G401 (cell line): ENCODE data around the gene RAB44. TPM values are rescaled to one million over a fixed set of nuclear protein-coding genes. Genes with fewer than 3 reads are reported as not detected.

ENCODE experiments used
- DNase-seq: peaks from one replicate; pipeline ENCODE4 v3.0.0-alpha.2; 2015; ENCODE audit warnings: low spot score
- in situ Hi-C: cut with HindIII; loops from 2 replicates; pipeline ENCODE4 v1.10.0; 2016; ENCODE audit warnings: low sequenced_read_pairs, mixed read lengths
- total RNA-seq: library from RNA; depleted of rRNA; stranded (reverse); fragments of >200 nt; shearing (Covaris generic); gene quantifications from 2 replicates; pipeline ENCODE4 v1.2.3, GENCODE V29; 2014

Gene RAB44
- total RNA-seq, 1 experiment from 2014 or later = not detected

DNA sequence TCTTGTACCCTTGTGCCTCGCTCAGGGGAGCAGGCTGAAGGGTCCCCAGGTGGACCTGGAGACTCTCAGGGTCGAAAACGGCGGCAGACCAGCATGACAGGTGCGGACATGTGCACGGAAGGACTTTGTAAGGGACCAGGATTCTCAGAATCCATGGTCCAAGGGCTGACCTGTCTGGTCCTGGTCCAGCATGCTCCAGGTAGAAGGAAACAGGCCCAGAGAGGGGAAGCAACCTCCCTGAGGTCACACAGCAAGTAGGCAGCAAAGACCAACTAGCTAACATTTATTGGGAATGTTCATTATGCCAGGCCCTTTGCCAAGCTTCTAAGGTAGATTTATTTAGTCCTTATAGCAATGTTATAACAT, 13.2 kb upstream of the RAB44 start:
- no peak for DNase-seq
- in situ Hi-C loops = no loop called here

- DNase-seq = no peak
- in situ Hi-C loops = no loop called here
Measured at GRCh38 chr6:36685166-36685924, 12.3 kb upstream of the RAB44 start.

GRCh38 chr6:36685926-36686667, 11.5 kb upstream of the RAB44 start:
- in situ Hi-C loops = no loop called here
- DNase-seq = no peak

DNA sequence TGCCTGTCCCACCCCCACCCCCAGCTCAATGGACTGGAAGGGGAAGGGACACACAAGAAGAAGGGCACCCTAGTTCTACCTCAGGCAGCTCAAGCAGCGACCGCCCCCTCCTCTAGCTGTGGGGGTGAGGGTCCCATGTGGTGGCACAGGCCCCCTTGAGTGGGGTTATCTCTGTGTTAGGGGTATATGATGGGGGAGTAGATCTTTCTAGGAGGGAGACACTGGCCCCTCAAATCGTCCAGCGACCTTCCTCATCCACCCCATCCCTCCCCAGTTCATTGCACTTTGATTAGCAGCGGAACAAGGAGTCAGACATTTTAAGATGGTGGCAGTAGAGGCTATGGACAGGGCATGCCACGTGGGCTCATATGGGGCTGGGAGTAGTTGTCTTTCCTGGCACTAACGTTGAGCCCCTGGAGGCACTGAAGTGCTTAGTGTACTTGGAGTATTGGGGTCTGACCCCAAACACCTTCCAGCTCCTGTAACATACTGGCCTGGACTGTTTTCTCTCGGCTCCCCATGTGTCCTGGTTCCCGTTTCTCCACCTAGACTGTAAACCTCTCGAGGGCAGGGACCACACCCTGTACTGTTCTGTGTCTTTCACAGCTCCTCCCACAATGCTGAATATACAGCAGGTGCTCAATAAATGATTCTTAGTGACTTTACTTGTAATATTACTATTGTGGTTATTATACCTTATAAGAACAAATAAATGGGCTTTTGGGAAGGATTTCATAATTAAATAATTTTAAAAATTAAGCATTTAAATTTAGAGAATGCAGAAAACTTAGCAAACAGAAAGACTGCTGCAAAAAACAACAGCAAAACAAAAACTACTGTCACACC, 10.7 kb upstream of the RAB44 start:
- no peak for DNase-seq
- in situ Hi-C loops = no loop called here

- in situ Hi-C loops = no loop called here
- DNase-seq = no peak
Measured at GRCh38 chr6:36688063-36688738, 9.4 kb upstream of the RAB44 start.

DNA sequence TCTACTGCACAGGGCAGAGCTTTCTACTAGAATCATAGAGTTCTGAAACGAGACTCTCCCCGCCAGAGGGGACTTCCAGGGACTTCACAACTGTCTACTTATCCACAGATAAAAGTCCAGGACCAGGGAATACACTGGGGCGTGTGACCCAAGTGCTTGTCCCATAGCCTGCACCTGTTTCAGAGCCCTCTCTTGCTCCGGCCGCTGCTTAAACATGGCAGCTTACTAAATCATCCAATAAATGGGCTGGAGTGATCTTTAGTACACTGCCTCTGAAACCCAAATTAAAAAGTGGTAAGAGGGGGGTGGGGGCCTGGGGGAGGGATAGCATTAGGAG, 8.9 kb upstream of the RAB44 start:
- in situ Hi-C loops = no loop called here
- no peak for DNase-seq

DNA sequence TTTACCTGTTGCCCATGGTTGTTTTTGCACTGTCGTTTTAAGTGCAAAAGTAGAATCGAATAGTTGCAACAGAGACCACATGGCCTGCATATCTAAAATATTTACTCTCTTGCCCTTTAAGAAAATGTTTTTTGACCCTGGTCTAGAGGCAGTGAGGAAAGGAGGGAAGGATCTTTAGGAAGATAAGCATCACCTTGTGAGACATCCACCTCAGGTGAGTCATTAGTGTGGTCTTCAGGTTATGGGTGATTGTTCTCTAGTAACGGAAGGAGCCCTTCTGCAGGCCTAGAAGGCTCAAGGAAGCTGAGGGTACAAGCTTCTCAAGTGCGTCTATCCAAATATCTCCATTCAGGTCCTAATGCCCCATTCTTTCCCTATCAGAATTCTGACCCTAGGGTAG, 6.6 kb upstream of the RAB44 start:
- in situ Hi-C loops = no loop called here
- no peak for DNase-seq

- in situ Hi-C loops = no loop called here
- no peak for DNase-seq
Measured at GRCh38 chr6:36691612-36692011, 6.0 kb upstream of the RAB44 start.

DNA sequence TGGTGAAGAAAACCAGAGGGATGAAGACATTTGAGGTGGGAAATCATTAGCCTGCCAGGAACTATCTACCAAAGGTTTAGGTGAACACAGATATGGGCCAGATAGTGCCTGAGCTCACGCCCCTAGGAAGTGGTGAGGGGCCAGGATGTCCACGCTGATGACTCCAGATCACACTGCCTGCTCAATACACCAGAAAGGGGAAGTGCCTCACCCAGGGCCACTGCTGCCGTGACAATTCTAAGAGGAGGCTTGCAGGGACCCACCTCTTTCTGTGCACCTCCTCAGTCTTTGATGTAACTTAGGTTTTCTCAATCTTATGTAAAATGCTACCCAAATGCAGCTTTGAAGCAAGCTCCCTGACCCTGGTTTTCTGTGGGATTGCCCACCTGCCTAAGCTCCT, 5.4 kb upstream of the RAB44 start:
- no peak for DNase-seq
- in situ Hi-C loops = no loop called here

DNA sequence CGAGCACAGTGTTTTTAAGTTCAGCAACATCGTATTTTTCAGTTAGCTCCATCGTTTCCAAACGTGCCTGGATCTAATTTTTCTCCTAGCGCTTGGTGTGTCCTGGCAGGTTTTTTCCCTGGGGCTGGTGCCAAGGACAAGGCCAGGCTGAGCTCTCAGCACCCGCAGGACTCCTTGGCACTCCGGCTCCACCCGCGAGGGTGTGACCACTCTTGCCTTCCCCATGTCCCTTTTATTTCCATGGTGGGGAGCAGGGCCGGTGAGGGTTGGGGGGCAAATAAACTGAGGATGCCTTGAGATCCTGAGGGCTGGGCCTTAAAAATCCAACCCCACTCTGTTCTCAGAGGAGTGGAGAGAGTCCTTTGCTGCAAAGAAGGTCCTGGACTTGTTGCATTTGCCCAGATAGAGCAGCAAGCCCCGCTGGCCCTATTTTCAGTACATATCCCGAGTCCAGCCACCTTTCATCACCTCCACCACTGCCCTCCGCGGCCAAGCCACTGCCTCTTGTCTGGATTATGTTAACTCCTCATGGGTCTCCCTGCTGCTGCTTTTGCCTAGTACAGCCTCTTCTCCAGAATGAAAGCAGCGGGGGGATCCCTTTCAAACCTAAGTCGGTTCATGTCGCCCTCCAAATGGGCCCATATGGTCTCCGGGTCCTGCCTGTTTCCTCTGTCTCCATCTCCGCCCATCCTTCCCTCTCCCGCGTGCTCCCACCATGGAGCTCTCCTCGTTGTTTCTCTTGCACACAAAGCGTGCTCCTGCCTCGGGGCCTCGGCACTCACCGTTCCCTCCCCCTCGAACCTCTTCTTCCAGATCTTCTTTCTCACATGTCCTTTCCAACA, 4.5 kb upstream of the RAB44 start:
- DNase-seq = peak; percentile 85

DNA sequence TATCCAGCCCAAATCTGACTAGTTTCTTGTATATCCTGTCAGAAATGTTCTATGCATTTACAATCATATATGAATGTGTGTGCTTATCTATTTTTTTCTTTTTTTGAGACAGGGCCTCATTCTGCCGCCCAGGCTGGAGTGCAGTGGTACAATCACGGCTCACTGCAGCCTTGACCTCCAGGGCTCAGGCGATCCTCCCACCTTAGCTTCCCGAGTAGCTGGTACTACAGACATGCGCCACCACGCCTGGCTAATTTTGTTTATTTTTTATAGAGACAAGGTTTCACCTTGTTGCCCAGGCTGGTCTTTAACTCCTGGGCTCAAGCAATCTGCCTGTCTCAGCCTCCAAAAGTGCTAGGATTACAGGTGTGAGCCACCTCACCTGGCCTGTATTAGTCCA, 3.0 kb upstream of the RAB44 start:
- DNase-seq = no peak
- in situ Hi-C loops = no loop called here

More for the DNA sequence above, 4.5 kb upstream of the RAB44 start:
- in situ Hi-C loops = no loop called here

- in situ Hi-C loops = no loop called here
- DNase-seq = no peak
Measured at GRCh38 chr6:36695414-36695813, 2.2 kb upstream of the RAB44 start.

DNA sequence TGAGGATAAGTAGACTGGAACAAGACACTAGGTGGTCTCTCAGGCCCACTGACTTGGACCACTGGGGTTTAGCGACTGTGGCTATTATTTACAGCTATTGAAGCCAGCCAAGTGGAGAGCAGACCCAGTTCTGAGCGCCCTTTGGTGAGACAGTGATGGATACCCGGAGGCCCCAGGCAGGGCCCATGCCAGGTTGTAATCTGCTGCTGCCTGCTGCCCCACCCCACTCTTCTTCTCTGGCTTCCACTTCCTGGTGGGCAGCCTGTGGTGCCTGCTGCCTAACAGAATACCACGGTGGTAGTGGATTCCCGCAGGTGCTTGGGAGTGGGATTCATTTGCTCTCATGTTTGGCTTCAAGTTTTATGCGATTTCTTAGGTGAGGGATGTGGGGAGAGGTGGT, 570 bp downstream of the RAB44 start:
- DNase-seq = no peak
- in situ Hi-C loops = no loop called here

DNA sequence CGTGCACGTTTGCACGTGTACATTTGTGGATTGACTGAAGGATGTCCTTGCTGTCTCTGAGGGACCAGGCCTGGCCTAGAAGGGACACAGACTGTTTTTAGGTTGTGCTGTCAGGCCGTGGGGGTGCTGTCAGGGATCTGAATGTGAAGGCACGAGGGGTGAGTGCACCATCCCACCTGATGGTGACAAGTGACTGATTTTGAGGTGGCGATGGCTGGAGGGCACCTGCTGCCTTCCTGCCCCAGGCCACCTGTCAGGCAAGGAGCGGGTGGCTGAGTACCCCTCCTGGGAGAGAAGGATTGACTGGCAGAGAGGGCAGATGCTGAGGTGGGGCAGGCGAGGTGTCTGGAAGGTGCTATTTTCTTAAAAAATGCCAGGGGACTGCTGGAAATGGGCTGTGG, 1.2 kb downstream of the RAB44 start:
- in situ Hi-C loops = no loop called here
- no peak for DNase-seq

GRCh38 chr6:36699348-36699747, 1.7 kb downstream of the RAB44 start:
- DNase-seq = no peak
- in situ Hi-C loops = no loop called here

DNA sequence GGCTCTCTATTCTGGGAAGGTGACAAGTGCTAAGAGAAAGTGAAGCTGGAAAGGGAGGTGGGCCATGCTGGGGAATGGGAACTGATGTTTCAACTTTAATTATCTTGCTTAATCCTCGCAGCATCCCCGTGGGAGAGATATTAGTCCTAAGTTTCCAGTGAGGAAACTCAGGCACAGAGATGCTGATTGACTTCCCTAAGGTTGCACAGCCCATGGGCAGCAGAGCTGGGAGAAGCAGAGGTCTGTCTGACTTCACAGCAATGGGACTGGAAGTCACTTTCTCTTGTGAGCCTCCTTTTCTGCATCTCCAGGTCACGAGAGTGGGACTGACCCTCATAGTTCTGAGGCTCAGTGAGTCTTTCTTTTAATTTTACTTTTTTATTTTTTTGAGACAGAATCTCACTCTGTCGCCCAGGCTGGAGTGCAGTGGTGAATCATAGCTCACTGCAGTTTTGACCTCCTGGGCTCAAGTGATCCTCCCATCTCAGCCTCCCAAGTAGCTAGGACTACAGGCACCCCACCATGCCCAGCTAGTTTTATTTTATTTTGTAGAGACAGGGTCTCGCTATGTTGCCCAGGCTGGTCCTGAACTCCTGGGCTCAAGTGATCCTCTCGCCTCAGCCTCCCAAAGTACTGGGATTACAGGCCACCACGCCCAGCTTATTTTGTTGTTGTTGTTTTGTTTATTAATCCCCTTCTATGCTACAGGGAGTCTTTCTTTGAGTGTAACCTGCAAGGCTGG, 2.6 kb downstream of the RAB44 start:
- no peak for DNase-seq
- in situ Hi-C loops = no loop called here

GRCh38 chr6:36700831-36701230, 3.2 kb downstream of the RAB44 start:
- no peak for DNase-seq
- in situ Hi-C loops = no loop called here

DNA sequence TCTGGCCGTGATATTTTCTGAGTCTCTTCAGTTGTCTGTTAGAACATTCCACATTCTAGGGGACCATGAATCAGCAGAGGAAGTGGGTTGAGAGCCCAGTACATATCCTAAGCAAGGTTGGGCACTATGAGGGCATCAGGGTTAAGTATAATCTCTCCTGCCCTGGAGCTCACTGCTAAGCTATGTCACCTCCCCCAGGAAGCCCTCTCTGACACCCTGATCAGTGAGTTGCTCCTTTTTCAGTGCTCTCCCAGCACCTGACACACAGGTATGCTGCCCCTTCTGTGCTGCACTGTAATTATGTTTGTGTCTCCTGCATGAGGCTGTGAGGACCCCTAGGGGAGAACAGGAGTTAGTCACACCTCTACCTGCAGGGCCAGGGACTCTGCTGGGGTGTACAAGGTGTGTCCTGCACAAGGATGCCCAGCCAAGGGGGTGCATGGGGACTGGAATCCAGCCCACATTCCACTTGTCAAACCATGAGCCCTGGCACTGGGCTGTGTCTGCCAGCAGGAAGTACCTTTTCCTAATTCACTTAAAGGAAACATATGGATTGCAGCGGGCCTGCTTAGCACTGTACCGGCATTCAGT, 3.9 kb downstream of the RAB44 start:
- no peak for DNase-seq
- in situ Hi-C loops = no loop called here
